Fibroblast of peridontal ligament (primary cell): ENCODE measurements around the gene RHOB.
A peak's percentile ranks its signal among the peaks of the same experiment; 100 is the strongest.
"Not testable (repeated sequence)": the region's sequence is repeated elsewhere in the genome, so short reads cannot be mapped to it uniquely, and the experiment has no call there.

Experiments
- DNase-seq: peaks from one replicate; pipeline ENCODE4 v3.0.0-alpha.2; 2010; ENCODE audit errors: extremely low read depth

Gene RHOB

DNA sequence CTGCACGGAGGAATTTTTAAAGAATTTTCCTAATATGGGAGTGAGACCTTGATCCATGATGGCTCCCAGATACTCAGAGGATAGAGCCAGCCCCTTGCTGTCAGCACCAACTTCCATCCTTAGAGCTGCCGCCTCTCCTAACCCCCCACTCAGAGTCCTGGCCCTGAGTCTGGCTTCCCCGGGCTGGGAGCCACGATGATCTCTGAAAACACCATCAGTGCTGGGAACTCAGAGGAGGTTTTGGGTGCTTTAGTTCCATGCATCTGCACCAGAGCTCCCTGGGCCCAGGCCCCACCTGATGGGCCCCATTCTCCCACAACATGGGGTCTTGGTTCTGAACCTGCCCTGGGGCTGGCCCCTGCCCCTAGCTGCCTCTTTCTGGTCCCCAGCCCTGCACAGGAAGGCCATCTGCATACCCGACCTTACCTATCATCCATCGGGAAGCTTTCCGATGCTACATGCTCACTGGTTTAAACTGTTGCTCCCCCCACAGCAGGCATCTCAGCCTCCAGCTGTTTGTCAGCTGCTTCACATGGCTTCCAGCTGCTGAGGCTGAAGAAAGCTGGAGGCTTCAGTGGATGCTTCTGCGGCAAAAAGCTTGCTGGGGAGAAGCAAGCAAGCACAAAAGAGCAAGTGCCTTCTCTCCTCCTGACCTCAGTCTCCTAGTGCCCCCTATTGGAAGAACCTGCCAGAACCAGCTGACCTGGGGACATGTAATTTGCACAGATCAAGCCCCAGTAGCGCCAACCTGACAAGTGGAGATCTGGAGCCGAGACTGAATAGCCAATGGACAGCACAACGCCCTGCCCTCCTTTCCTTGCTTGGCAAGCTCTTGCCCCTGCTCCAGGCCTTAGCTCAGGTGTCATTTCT lies 24.2 kb upstream of the RHOB start:
- peak; percentile 49 for DNase-seq

DNA sequence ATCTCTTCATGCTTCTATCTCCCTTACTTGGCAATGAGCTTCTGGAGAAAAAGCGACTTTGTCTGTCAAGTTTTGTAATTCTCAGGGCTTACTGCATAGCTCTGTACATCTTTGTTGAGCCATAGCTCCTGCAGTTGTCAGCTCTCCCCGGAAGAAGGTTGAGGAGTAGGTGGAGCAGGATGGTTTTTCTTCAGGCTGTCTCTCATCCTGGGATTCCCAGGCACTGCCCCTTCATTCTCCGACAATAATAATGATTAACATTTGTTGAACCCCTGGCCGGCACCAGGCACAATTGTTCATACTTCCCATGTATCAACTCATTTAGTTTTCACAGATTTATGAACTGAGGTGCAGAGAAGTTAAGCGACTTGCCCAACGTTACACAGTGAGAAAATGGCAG lies 23.5 kb upstream of the RHOB start:
- no peak for DNase-seq

DNA sequence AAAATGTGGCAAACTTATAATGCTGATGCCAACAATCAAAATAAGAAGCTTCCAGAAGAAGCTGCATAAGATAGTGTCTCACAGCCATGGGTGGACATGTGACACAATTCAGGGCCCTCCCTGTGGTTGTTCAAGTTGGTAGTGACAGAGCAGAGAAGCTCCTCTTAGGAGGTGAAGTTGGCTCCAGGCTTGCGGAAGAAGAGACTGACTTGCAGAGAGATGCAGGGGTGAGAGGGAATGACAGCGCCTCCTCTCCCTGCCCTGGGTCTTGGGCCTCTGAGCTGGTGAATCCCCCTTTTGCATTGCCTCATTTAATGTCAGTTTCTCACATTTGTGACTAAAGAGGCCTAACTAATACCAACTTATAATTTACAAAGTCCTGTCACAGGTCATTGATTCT lies 23.0 kb upstream of the RHOB start:
- DNase-seq, result no peak

DNA sequence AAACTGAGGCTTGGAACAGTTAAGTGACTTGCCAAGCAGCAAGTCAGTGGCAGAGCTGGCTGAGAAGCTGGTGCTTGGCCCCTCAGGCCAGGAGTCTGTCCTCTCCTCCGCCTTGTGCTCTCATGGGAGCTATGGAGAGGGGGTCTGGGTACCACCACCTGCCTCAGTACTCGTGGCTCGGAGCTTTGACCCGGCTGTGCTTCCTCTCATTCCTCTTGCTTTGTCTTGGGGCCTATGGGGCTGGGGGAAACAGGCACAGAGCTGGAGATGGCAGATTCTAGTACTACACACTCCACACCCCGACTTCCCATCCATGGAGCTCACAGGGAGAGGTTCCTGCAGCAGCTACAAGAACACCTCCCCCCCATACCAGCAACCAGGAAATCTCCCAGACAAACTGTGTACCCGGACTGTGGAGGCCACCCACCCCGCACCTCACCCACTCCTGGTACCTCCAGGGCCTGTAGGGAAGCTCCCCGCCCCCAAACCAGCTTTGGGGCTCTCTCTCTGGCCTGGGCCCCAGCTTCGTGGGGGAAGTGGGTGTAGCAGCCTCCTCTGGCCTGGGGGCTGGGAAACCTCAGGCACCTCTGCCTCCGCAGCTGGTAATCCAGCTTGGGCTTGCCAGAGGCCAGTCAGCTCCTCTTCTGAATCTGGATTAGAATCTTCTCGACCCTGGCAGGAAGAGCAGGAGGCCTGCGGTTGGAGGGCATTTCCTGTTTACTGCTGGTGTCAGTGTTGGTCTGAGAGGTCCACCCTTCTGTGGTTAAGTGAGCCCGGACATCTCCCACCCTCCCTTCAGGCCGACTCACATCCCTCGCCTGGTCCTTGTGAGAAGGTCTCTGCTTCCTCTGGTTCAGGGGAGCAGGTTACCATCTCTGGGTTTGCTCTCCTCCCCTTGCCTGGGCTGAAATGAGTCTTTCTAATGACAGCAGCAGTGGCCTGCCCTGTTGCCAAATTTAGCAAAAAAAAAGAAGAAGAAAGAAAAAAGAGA lies 22.3 kb upstream of the RHOB start:
- DNase-seq, result peak; percentile 79

DNA sequence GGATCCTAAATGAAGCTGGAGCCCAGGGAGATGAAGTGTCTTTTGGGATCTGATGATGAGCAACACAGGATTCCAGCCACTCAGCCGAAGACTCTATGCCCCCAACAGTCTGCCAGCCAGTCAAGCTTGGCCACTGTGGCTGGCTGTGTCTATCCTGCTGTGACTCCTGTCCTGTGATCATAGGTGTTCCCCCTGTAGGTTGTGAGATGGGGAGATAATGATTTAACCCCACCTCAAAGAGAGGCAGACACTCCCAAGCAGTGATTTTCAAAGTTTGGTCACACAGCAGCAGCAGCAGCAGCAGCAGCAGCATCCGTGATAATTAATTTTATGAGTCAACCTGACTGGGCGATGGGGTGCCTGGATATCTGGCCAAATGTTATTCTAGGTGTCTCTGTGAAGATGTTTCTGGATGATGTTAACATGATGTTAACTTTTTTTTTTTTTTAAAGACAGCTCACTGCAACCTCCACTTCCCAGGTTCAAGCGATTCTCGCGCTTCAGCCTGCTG lies 21.4 kb upstream of the RHOB start:
- DNase-seq, result no peak

DNA sequence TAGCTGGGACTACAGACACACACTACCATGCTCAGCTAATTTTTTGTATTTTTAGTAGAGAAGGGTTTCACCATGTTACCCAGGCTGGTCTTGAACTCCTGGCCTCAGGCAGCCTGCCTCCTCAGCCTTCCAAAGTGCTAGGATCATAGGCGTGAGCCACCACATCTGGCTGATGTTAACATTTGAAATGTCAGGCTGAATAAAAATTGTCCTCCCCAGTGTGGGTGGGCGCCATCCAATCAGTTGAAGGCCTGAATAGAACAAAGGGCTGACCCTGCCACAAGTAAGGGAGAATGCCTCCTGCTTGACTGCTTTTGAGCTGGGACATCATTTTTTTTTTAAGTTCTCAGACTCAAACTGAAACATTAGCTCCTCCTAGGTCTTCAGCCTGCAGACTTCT lies 21.0 kb upstream of the RHOB start:
- no peak for DNase-seq

DNA sequence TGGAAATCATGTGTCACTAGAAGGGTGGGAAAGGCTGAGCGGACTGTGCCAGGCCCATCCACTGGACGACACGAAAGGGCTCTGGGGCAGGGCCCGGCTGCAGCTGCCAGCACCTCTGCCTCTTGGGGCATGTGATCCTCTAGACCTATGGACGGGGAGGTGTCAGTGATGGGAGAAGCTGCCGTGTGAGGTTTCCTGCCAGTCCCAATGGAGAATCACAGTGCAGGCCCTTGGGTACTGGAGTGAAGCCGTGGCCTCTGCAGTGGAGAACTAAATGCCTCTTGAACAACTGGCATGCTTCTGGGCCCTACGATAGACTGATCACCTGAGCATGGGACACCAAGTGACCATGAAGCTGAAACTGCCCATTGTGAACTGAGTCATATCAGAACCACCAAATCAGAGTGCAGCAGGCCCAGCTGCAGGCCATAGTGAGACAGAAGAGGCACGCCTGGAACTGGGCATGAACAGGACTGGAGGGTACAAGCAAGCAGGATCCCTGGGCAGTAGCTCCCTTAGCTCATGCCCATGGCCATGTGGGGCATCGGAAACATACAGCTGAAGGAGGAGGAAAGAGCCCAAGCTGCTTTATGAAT lies 18.8 kb upstream of the RHOB start:
- no peak for DNase-seq

DNA sequence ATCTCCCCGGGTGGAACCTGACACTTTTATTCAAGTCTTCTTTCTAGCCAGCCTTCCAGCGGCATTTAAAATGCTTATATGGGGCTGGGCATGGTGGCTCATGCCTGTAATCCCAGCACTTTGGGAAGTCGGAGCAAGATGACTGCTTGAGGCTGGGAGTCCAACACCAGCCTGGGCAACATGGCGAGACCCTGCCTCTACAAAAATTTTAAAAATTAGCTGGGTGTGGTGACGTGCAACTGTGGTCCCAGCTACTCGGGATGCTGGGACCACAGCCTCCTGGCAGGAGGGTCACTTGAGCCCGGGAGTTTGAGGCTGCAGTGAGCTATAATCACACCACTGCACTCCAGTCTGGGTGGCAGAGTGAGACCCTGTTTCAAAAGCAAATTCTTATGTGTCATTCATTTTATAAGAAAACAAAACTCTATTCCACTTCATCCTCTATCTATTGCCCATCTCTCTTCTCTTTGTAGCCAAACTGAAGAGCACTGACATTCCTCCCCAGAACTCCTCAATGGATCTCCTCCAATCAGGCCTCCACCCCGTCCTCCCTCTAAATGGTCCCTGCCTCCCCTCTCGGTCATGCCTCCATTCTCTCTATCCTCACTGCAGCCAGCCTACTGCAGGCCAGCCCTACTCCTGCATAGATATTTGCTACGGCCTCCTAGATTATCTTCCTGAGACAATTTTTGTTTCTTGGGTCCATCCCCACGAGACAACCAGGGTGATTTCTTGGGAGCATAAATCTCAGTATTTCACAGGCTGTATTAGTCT lies 18.0 kb upstream of the RHOB start:
- no peak for DNase-seq

DNA sequence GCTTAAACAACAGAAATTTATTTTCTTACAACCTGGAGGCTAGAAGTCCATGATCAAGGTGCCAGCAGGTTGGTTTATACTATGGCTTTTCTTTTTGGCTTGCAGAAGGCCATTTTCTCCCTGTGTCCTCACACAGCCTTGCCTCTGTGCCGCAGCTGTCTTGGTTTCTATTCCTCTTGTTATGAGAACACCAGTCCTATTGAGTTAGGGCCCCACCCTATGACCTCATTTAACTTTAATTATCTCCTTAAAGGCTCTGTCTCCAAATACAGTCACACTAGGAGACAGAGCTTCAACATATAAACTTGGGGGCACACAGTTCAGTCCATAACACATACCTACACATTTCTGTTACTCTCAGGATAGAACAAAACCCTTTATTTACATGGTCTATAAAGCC lies 17.3 kb upstream of the RHOB start:
- DNase-seq, result no peak

DNA sequence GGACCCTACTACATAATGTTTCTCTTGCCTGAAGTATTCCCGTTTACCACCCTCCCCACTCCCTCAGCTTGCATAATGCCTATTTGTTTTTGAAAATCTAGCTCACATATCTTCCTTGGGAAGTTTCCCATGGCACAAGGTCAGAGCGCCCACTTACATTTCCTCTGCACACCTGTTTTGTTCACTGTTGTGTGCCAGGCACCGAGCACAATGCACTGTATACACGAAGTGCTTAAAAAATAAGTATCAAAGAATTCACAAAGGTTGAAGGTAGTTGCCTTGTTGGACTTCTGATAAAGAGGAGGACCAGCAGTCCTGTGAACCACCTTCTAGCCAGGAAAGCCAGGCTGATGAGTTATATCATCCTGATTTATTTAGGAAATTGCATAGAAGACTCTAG lies 16.8 kb upstream of the RHOB start:
- no peak for DNase-seq

DNA sequence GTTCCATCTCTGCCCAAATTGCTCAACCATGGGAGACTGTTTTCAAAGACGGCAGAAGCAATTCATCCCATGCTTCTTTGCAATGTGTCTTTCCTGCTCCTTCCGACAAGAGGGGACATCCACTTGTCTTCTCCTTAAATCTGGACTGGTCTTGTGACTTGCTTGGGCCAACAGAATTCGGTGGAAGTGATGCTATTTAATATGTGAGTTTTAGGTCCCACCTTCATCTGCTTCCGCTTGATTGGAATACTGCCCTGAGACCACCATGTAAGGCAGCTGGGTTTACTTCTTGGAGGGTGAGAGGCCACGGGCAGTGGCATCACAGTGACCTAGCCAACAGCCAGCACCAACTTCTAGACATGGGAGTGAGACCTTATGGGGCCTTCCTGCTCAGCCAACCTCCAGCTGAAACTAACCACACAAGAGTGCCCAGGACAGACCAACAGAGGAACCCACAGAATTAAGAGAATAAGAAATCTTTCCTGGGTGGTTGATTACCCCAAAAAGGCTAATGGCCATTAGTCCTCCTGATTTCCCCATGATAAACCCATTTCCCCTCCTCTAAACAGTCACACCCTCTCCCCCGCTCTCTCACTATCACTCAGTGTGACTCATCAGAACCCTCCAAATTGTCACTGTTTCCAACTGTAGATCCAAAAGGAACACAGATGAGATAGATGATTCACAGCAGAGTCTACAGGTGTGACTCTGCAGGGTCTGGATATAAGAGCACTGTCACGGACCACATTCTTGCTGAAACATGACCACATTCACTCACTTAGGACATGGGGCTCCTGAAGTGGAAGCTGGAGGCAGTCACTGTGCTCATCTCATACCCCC lies 16.2 kb upstream of the RHOB start:
- no peak for DNase-seq

DNA sequence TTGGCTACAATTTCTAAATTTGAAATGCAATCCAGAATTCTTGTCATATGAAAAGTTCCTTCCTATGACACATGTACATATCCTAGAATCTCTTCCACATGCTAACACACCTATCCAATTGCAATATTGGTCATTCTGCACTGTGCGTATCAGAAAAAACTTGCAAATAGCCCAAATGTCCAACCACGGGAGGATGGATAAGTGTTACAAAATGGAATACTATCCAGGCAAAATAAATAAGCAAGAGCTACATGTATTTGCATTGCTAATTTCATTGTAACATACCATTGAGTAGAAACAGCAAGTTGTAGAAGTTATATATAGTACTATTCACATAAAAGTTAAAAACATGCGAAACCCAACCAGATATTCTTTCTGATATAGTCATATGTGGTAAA lies 15.6 kb upstream of the RHOB start:
- DNase-seq, result no peak

DNA sequence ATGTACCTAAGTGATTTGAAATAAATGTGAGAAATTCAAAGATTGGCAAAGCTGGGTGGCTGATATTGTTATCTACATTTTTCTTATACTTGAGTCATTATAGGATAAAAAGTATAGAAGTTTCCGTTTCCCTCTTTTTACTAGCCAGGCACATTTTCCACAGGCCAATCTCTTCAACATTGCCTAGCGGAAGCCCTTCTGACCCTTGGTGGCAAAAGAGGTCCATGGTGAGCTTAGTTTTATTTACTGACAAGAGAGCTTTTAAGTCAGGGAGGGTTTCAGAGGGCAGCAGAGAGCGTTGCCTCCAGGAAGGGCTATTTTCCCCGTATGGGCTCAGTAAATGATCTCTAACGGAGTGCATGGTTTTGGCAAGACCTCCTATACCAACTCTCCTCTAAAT lies 15.1 kb upstream of the RHOB start:
- DNase-seq, result no peak

DNA sequence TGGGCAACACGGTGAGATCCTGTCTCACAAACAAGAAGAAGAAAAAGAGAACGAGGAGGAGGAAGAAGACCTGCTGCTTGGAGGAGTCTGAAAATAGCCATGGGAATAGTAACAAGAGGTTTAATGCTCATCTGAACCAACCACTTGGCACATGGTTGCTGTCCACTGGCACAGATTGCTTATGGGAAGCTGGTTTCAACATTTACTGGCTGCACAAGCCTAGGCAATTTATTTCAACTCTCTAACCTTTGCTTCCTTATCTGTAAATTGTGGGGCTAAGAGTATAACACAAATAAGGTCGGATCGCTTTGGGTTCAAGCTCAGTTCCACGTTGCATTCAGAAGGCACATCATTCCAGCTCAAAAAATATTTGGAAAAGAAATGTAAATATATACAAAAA lies 14.2 kb upstream of the RHOB start:
- DNase-seq, result no peak

DNA sequence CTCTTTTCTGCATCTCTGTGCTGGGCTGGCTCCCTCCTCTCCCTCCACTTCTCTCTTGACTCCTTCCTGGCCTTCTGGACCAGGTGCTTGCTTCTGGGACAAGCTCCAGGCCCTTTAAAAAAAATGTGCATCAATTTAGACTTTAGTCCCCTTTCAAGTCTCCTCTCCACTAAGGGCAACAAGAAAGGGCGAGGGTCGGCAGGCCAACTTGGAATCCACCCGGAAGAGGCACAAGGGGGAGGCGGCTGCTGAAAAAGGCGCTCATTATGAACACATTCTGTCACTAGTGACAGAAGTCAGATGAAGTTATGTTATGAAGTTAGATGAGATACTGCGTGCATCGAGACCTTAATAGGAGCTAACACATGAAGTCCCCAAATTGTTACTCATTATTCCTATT lies 13.6 kb upstream of the RHOB start:
- DNase-seq, result no peak

DNA sequence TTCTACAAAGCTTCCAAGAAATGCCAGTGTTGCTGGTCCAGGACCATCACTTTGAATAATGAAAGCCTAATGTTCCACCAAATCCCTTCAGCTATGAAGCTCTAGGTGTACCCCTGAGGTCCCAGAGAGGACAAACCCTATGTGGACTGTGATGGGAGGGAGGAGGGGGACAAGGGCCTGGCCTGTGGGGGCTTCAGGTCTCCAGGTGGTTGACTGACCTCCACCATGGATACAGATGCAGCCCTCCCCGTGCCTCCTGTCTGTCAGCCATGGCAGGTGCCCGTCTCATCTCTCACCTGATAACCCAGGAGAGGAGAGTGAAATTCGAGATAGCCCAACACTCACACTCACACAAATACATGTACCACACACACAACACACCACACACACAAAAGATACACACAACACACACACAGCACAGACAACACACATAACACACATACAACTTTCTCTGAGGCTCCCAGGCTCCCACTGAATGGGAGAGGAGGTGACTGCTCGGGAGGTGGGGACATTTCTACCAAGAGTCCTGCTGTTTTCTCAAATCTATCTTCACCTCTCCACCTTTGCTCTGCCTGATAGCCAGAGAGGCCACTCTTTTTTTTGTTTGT lies 12.8 kb upstream of the RHOB start:
- no peak for DNase-seq

DNA sequence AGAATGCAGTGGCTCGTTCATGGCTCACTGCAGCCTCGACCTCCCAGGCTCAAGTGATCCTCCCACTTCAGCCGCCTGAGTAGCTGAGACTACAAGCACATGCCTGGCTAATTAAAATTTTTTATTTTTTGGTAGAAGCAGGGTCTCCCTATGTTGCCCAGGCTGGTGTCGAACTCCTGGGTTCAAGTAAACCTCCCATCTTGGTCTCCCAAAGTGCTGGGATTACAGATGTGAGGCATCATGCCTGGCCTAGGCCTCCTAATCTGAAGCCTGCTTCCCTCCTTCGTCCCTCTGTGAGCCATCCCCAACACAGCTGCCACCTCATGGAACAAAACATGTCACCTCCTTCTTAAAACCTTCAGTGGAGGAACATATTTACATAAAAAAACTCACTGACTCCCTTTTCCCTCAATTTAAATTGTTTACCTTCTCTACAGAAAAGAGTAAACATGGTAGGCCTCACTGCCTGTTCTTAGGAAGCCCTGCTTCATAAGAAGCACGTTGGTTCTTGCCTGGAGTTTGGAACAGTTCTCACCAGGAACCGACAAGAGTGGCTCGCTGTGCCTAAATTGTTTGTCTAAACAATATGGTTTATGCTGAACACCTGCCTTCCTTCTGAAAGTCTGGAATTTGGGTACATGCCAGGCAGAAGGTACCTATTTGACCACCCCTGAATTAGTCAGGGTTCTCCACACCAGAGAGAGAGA lies 12.1 kb upstream of the RHOB start:
- no peak for DNase-seq

DNA sequence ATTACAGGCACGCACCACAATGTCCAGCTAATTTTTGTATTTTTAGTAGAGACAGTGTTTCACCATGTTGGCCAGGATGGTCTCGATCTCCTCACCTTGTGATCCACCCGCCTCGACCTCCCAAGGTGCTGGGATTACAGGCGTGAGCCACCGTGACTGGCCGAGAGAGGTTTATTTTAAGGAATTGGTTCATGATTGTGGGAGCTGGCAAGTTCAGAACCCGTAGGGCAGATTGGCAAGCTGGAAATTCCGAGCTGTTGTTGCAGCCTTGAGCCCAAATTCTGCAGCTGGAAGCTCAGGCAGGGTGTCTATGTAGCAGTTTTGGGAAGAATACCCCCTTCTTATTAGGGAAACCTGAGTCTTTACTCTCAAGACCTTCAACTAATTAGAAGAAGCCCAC lies 11.4 kb upstream of the RHOB start:
- not testable (repeated sequence) for DNase-seq

DNA sequence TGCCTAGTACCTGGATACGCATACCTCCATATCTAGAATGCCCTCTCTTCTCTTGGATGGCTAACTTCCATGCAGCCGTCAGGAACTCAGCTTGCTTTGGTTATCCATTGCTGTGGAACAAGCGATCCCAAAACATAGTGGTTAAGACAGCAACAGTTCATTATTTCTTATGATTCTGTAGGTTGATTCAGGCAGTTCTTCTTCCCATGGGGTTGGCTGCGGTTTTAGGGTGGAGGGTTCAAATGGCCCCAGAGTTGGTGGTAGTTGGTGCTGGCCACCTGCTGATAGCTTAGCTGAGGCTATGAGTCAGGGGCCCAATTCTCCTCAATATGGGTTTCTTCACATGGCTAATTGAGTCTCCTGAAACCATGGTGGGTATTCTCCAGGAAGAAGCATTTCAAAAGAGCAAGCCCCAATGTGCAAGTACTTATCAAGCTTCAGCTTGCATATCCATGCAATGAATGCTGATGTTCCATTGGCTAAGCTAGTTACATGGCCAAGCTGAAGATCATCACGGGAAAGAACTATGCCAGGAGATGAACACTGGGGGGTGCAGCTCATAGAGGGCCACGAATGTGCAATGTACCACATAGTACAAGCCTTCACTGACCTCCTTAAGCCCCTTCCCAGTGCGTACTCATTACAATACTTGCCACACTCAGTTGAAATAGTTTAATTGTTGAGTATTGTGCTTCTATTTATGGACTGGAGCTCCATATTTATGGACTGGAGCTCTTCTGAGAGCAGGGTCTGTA lies 10.0 kb upstream of the RHOB start:
- no peak for DNase-seq
